Measurements from ENCODE around the gene ERBB2. TPM values are rescaled to one million over a fixed set of nuclear protein-coding genes. Genes with fewer than 3 reads are reported as not detected.

ERBB2 gene
- total and polyA plus RNA-seq, 10 of the 15 experiments (the other 5 are each of a cell fraction or from before 2014, with no cell fraction given): 0.39 to 7.0 (median 4.3) TPM

DNA sequence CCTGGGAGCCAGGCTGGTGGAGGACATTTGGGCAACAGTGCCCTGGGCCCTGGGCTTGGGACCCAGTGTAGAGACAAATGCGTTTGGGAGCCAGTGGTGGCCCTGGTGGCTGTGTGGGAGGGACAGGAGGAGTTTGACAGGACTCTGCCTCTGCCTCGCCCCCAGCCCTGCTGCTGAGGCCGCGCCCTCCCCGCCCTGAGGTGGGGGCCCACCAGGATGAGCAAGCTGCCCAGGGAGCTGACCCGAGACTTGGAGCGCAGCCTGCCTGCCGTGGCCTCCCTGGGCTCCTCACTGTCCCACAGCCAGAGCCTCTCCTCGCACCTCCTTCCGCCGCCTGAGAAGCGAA, 46.6 kb upstream of the ERBB2 start:
- FAIRE-seq: no peak
- H3K9ac ChIP-seq (ENCODE audit: control insufficient read depth, insufficient read depth, low read length): no peak overlapping the region
- no peaks in the 10 kb centered on the region; the same call in 1 of the 2 replicates for H3K79me2 ChIP-seq (ENCODE audit: control insufficient read depth, insufficient read depth, low read length)
- ChIA-PET SMC1A (ENCODE audit: uncharacterized antibody, unreplicated experiment) (interaction anchor here (0.5 to 1.5 kb wide), 8 partner anchors 9 to 231 kb away, joined by 3 to 11 read pairs (median 4); partner anchors contain the start of gene MIEN1), CTCF (interaction anchor here (0.5 to 8.8 kb wide), 34 partner anchors 9 to 468 kb away, joined by 3 to 100 read pairs (median 6); partner anchors contain the start of genes MIEN1, PGAP3, PNMT and PSMD3), RAD21 (ENCODE audit: unreplicated experiment) (interaction anchor here (0.6 to 1.5 kb wide), 8 partner anchors 22 to 212 kb away, joined by 3 to 8 read pairs (median 3); partner anchors contain the start of gene MIEN1), POLR2A (interaction anchor here (0.6 to 0.7 kb wide), 2 partner anchors 60 to 318 kb away, joined by 3 read pairs; no protein-coding TSS in a partner anchor)
- H4K20me1 ChIP-seq (ENCODE audit: control insufficient read depth, insufficient read depth): no peaks in the 10 kb centered on the region
- H3K27me3 ChIP-seq (replicated peaks in 1 of 2; ENCODE audit: control insufficient read depth in 2 of 2, insufficient read depth in 2 of 2, low read length in 1 of 2): no peaks in the 10 kb centered on the region
- intact Hi-C loops (cut with micrococcal nuclease; ENCODE audit: unreplicated experiment): no loop called here
- no peak for DNase-seq (ENCODE audit: low read depth, low spot score)
- in situ Hi-C loops (cut with MboI): no loop called here
- peak; percentile 32; the same call in 2 of the 3 replicates for ATAC-seq
- no peak overlapping the region for H3K4me2 ChIP-seq (ENCODE audit: control insufficient read depth, insufficient read depth)
- 64% methylated on average over 10 of the region's 12 CpGs for WGBS (ENCODE audit: insufficient coverage, insufficient replicate concordance, low lambda C conversion rate, missing lambda C conversion rate)
- H3K27ac ChIP-seq (ENCODE audit: control insufficient read depth, insufficient read depth): no peak overlapping the region
- H2AFZ ChIP-seq (ENCODE audit: control insufficient read depth, low read depth, low read length): no peak overlapping the region
- H3K36me3 ChIP-seq (ENCODE audit: control insufficient read depth in 2 of 2, insufficient read depth in 2 of 2, low read length in 1 of 2): peaks cover 7 to 9% of the 10 kb centered on the region in 2 experiments; a peak in 3 of 4 replicates
- no peaks in the 10 kb centered on the region for H3K9me3 ChIP-seq (replicated peaks; ENCODE audit: control insufficient read depth, insufficient read depth, low read length)
- no peak overlapping the region for H3K4me3 ChIP-seq
- BruUV-seq (replicated peaks): no TSS peak
- peaks cover under 1% of the 10 kb centered on the region; the same call in 1 of the 2 replicates for H3K4me1 ChIP-seq (ENCODE audit: control insufficient read depth, insufficient read depth, low read length)
- TF ChIP-seq NRF1 (conservative IDR thresholded peaks at IDR 0.05; ENCODE audit: low read depth, low read length) (no peak), SMAD5 (IDR thresholded peaks at IDR 0.05; ENCODE audit: low read depth) (no peak), DPF2 (IDR thresholded peaks at IDR 0.05) (no peak), NR2F1 (conservative IDR thresholded peaks at IDR 0.05) (no peak), ZNF24 (IDR thresholded peaks at IDR 0.05) (no peak), PAX5 (IDR thresholded peaks at IDR 0.05; ENCODE audit: borderline replicate concordance, low read depth, low read length) (no peak)
- TF ChIP-seq, protein P1, sequence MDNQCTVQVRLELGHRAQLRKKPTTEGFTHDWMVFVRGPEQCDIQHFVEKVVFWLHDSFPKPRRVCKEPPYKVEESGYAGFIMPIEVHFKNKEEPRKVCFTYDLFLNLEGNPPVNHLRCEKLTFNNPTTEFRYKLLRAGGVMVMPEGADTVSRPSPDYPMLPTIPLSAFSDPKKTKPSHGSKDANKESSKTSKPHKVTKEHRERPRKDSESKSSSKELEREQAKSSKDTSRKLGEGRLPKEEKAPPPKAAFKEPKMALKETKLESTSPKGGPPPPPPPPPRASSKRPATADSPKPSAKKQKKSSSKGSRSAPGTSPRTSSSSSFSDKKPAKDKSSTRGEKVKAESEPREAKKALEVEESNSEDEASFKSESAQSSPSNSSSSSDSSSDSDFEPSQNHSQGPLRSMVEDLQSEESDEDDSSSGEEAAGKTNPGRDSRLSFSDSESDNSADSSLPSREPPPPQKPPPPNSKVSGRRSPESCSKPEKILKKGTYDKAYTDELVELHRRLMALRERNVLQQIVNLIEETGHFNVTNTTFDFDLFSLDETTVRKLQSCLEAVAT (IDR thresholded peaks at IDR 0.05): no peak
- TF ChIP-seq, protein P2, sequence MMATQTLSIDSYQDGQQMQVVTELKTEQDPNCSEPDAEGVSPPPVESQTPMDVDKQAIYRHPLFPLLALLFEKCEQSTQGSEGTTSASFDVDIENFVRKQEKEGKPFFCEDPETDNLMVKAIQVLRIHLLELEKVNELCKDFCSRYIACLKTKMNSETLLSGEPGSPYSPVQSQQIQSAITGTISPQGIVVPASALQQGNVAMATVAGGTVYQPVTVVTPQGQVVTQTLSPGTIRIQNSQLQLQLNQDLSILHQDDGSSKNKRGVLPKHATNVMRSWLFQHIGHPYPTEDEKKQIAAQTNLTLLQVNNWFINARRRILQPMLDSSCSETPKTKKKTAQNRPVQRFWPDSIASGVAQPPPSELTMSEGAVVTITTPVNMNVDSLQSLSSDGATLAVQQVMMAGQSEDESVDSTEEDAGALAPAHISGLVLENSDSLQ (IDR thresholded peaks at IDR 0.05): no peak
- TF ChIP-seq, protein P3, sequence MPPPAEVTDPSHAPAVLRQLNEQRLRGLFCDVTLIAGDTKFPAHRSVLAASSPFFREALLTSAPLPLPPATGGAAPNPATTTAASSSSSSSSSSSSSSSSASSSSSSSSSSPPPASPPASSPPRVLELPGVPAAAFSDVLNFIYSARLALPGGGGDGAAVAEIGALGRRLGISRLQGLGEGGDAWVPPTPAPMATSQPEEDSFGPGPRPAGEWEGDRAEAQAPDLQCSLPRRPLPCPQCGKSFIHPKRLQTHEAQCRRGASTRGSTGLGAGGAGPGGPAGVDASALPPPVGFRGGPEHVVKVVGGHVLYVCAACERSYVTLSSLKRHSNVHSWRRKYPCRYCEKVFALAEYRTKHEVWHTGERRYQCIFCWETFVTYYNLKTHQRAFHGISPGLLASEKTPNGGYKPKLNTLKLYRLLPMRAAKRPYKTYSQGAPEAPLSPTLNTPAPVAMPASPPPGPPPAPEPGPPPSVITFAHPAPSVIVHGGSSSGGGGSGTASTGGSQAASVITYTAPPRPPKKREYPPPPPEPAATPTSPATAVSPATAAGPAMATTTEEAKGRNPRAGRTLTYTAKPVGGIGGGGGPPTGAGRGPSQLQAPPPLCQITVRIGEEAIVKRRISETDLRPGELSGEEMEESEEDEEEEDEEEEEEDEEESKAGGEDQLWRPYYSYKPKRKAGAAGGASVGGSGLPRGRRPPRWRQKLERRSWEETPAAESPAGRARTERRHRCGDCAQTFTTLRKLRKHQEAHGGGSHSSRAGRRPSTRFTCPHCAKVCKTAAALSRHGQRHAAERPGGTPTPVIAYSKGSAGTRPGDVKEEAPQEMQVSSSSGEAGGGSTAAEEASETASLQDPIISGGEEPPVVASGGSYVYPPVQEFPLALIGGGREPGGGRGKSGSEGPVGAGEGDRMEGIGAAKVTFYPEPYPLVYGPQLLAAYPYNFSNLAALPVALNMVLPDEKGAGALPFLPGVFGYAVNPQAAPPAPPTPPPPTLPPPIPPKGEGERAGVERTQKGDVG (CRISPR knock-in tag; IDR thresholded peaks at IDR 0.05): no peak
- TF ChIP-seq, protein P4, sequence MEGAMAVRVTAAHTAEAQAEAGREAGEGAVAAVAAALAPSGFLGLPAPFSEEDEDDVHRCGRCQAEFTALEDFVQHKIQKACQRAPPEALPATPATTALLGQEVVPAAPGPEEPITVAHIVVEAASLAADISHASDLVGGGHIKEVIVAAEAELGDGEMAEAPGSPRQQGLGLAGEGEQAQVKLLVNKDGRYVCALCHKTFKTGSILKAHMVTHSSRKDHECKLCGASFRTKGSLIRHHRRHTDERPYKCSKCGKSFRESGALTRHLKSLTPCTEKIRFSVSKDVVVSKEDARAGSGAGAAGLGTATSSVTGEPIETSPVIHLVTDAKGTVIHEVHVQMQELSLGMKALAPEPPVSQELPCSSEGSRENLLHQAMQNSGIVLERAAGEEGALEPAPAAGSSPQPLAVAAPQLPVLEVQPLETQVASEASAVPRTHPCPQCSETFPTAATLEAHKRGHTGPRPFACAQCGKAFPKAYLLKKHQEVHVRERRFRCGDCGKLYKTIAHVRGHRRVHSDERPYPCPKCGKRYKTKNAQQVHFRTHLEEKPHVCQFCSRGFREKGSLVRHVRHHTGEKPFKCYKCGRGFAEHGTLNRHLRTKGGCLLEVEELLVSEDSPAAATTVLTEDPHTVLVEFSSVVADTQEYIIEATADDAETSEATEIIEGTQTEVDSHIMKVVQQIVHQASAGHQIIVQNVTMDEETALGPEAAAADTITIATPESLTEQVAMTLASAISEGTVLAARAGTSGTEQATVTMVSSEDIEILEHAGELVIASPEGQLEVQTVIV (IDR thresholded peaks at IDR 0.05; ENCODE audit: borderline replicate concordance, partially characterized antibody): no peak
- TF ChIP-seq, protein P5, sequence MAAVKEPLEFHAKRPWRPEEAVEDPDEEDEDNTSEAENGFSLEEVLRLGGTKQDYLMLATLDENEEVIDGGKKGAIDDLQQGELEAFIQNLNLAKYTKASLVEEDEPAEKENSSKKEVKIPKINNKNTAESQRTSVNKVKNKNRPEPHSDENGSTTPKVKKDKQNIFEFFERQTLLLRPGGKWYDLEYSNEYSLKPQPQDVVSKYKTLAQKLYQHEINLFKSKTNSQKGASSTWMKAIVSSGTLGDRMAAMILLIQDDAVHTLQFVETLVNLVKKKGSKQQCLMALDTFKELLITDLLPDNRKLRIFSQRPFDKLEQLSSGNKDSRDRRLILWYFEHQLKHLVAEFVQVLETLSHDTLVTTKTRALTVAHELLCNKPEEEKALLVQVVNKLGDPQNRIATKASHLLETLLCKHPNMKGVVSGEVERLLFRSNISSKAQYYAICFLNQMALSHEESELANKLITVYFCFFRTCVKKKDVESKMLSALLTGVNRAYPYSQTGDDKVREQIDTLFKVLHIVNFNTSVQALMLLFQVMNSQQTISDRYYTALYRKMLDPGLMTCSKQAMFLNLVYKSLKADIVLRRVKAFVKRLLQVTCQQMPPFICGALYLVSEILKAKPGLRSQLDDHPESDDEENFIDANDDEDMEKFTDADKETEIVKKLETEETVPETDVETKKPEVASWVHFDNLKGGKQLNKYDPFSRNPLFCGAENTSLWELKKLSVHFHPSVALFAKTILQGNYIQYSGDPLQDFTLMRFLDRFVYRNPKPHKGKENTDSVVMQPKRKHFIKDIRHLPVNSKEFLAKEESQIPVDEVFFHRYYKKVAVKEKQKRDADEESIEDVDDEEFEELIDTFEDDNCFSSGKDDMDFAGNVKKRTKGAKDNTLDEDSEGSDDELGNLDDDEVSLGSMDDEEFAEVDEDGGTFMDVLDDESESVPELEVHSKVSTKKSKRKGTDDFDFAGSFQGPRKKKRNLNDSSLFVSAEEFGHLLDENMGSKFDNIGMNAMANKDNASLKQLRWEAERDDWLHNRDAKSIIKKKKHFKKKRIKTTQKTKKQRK (IDR thresholded peaks at IDR 0.05; ENCODE audit: low read depth, low read length): no peak
